HepG2 (cell line): Measurements from ENCODE around the gene SLC27A1. TPM values are rescaled to one million over a fixed set of nuclear protein-coding genes. Genes with fewer than 3 reads are reported as not detected.

Experiments
- ATAC-seq: fragments of 200-7000 bp; cut with Tn5 transposase; 3 replicates; pipeline ENCODE4 v1.9.1; 2020; ENCODE audit warnings: mild to moderate bottlenecking, moderate library complexity
- BruUV-seq: library from RNA; stranded (reverse); fragments of 400-500 nt; replicated peaks from 2 replicates; lab custom pipeline; 2021; lab: Mats Ljungman, UMichigan
- CTCF ChIA-PET: fragments of 300-600 bp; formaldehyde crosslinking; extraction: SDS; loops from one replicate; lab custom pipeline; 2021; ENCODE audit warnings: low total read pairs, inconsistent platforms, low intra/inter-chr PET ratio; lab: Yijun Ruan, JAX
- POLR2A ChIA-PET: fragments of 350-600 bp; sonication (Branson Sonifier 250); formaldehyde crosslinking; loops from one replicate; lab custom pipeline; 2020; ENCODE audit warnings: antibody characterized with exemption, inconsistent platforms; lab: Yijun Ruan, JAX
- DNase-seq: peaks from one replicate; pipeline ENCODE4 v3.0.0-alpha.2; 2015; ENCODE audit warnings: low spot score
- FAIRE-seq: peaks from 3 replicates; lab custom pipeline; 2011; peaks lifted over from hg19 to GRCh38; lab: Jason Lieb, UNC
- H2AFZ ChIP-seq: one replicate; pipeline ENCODE4 v1.6.1; 2011; ENCODE audit warnings: low read length, inconsistent platforms
- H3K27ac ChIP-seq: fragments of 300-600 bp; 3 replicates; pipeline ENCODE4 v1.8.0; 2011; ENCODE audit warnings: mixed run types, mild to moderate bottlenecking, mixed read lengths, low read length, inconsistent platforms; ENCODE audit not compliant: insufficient read depth; ENCODE audit errors: extremely low read length
- H3K27me3 ChIP-seq, 2 experiments: fragments of 200-600 bp in 1 of 2; 2 replicates in 1 of 2; 3 replicates in 1 of 2; pipeline versions ENCODE4 v1.6.0 to v1.8.0; 2011; ENCODE audit warnings: low read length in 2 of 2, mild to moderate bottlenecking in 2 of 2, moderate library complexity in 2 of 2, inconsistent platforms in 1 of 2; ENCODE audit not compliant: insufficient read depth in 2 of 2, control insufficient read depth in 1 of 2
- H3K36me3 ChIP-seq, 2 experiments: fragments of 200-600 bp in 1 of 2; replicated peaks in 1 of 2; 2 replicates in 1 of 2; 3 replicates in 1 of 2; pipeline versions ENCODE4 v1.5.1 to v1.8.0; 2011; ENCODE audit warnings: low read length in 2 of 2, inconsistent platforms in 1 of 2; ENCODE audit not compliant: insufficient read depth in 2 of 2, control insufficient read depth in 1 of 2
- H3K4me1 ChIP-seq: 2 replicates; pipeline ENCODE4 v1.5.1; 2012; ENCODE audit warnings: low read length, inconsistent platforms; ENCODE audit not compliant: insufficient read depth
- H3K4me2 ChIP-seq: 2 replicates; pipeline ENCODE4 v1.6.0; 2011; ENCODE audit warnings: low read depth, low read length, inconsistent platforms
- H3K4me3 ChIP-seq, 3 experiments: fragments of 200-600 bp in 1 of 3; sonication (generic), shearing (Covaris generic) in 1 of 3; replicated peaks in 1 of 3; 2 replicates each; pipeline ENCODE4 v1.5.1; 2011 to 2016; ENCODE audit warnings: low read length in 3 of 3, inconsistent platforms in 2 of 3, low read depth in 2 of 3, mild to moderate bottlenecking in 2 of 3, control low read depth in 1 of 3, mixed read lengths in 1 of 3; ENCODE audit not compliant: insufficient read depth in 1 of 3
- H3K79me2 ChIP-seq: one replicate; pipeline ENCODE4 v1.6.1; 2011; ENCODE audit warnings: low read length, inconsistent platforms; ENCODE audit not compliant: insufficient read depth
- H3K9ac ChIP-seq: 2 replicates; pipeline ENCODE4 v1.6.0; 2011; ENCODE audit warnings: mild to moderate bottlenecking, low read depth, low read length, inconsistent platforms; ENCODE audit not compliant: insufficient read depth
- H3K9me3 ChIP-seq: 2 replicates; pipeline ENCODE4 v1.5.1; 2012; ENCODE audit warnings: mild to moderate bottlenecking, low read length
- H4K20me1 ChIP-seq: 2 replicates; pipeline ENCODE4 v1.6.0; 2011; ENCODE audit warnings: inconsistent platforms, mild to moderate bottlenecking, low read length, moderate library complexity; ENCODE audit not compliant: insufficient read depth
- ATF7-NPFF ChIP-seq: sonication (generic); formaldehyde crosslinking; IDR thresholded peaks from 2 replicates; pipeline ENCODE4 v1.8.1; 2023; ENCODE audit warnings: mild to moderate bottlenecking, low read depth, missing genetic modification reagents, moderate library complexity
- CHD2 ChIP-seq: IDR thresholded peaks from 2 replicates; pipeline ENCODE4 v1.6.1; 2011; ENCODE audit warnings: low read depth, low read length, improper control_type of control experiment
- KLF11 ChIP-seq: IDR thresholded peaks from 2 replicates; pipeline ENCODE4 v1.6.1; 2016; ENCODE audit warnings: missing compliant biosample characterization
- KMT2B ChIP-seq: IDR thresholded peaks from 2 replicates; pipeline ENCODE4 v1.6.1; 2016; ENCODE audit warnings: missing genetic modification reagents, missing compliant biosample characterization
- MAFF ChIP-seq: IDR thresholded peaks from 2 replicates; pipeline ENCODE4 v1.6.1; 2011; ENCODE audit warnings: low read depth, low read length, improper control_type of control experiment
- MXI1 ChIP-seq: IDR thresholded peaks from 3 replicates; pipeline ENCODE4 v1.6.1; 2012; ENCODE audit warnings: low read depth, low read length, inconsistent platforms, borderline replicate concordance
- NAIF1 ChIP-seq: sonication (generic); formaldehyde crosslinking; IDR thresholded peaks from 2 replicates; pipeline ENCODE4 v1.5.0; 2020; ENCODE audit warnings: mild to moderate bottlenecking, missing genetic modification reagents, borderline replicate concordance
- TBL1XR1 ChIP-seq: fragments of 150-350 bp; IDR thresholded peaks from 2 replicates; pipeline ENCODE4 v1.6.1; 2014; ENCODE audit warnings: borderline replicate concordance, low read length; ENCODE audit not compliant: partially characterized antibody
- TFAP4 ChIP-seq: sonication (generic); IDR thresholded peaks from 2 replicates; pipeline ENCODE4 v1.6.1; 2016; ENCODE audit warnings: low read depth, borderline replicate concordance
- ZBTB26 ChIP-seq: IDR thresholded peaks from 2 replicates; pipeline ENCODE4 v1.6.1; 2016; ENCODE audit warnings: missing compliant biosample characterization, missing genetic modification reagents, borderline replicate concordance
- ZBTB8A ChIP-seq: sonication (generic); formaldehyde crosslinking; IDR thresholded peaks from 2 replicates; pipeline ENCODE4 v1.4.0; 2020; ENCODE audit warnings: mild to moderate bottlenecking, low read depth, missing genetic modification reagents, borderline replicate concordance
- ZNF225 ChIP-seq: sonication (generic); formaldehyde crosslinking; IDR thresholded peaks from 2 replicates; pipeline ENCODE4 v1.4.0; 2020; ENCODE audit warnings: mild to moderate bottlenecking, missing genetic modification reagents
- ZNF264 ChIP-seq: sonication (generic); formaldehyde crosslinking; IDR thresholded peaks from 2 replicates; pipeline ENCODE4 v1.4.0; 2020; ENCODE audit warnings: missing genetic modification reagents
- ZNF460 ChIP-seq: sonication (generic); formaldehyde crosslinking; IDR thresholded peaks from 2 replicates; pipeline ENCODE4 v1.5.1; 2020; ENCODE audit warnings: missing genetic modification reagents, mild to moderate bottlenecking, borderline replicate concordance
- ZNF598 ChIP-seq: sonication (generic); formaldehyde crosslinking; IDR thresholded peaks from 2 replicates; pipeline ENCODE4 v1.5.1; 2020; ENCODE audit warnings: mild to moderate bottlenecking, missing genetic modification reagents, borderline replicate concordance
- ZNF629 ChIP-seq: sonication (generic); formaldehyde crosslinking; conservative IDR thresholded peaks from 2 replicates; pipeline ENCODE4 v1.5.0; 2020; ENCODE audit warnings: missing genetic modification reagents
- ZNF678 ChIP-seq: sonication (generic); formaldehyde crosslinking; IDR thresholded peaks from 2 replicates; pipeline ENCODE4 v1.4.0; 2020; ENCODE audit warnings: mild to moderate bottlenecking, missing genetic modification reagents
- WGBS: methylation state at CpG from one replicate; pipeline ENCODE4 v1.1.6; 2017; ENCODE audit warnings: low lambda C conversion rate; 5-methylcytosine and 5-hydroxymethylcytosine counted together
- in situ Hi-C: cut with HindIII; loops from 2 replicates; pipeline ENCODE4 v1.10.0; 2017; ENCODE audit warnings: low pct_unique_long_range_greater_than_20kb; ENCODE audit not compliant: extremely low pct_ligation_motif_present
- intact Hi-C: fragments of 100-400 bp; cut with micrococcal nuclease; formaldehyde crosslinking; loops from one replicate; pipeline ENCODE4 v1.10.0; 2022; ENCODE audit not compliant: unreplicated experiment
- polyA plus RNA-seq, 8 experiments: library from polyadenylated mRNA; depleted of rRNA in 3 of 8; stranded (reverse) in 7 of 8; unstranded in 1 of 8; fragments of >200 nt; fragmentation: Illumina TruSeq in 4 of 8; extraction: Trizol in 4 of 8; gene quantifications; 2 replicates each; pipeline versions ENCODE4 v1.2.1 to v1.2.3, GENCODE V29; 2011 to 2016; ENCODE audit warnings: low read depth in 4 of 8, missing spikeins in 1 of 8, mixed read lengths in 1 of 8; ENCODE audit not compliant: insufficient read depth in 1 of 8
- total RNA-seq, 5 experiments: library from RNA; depleted of rRNA; stranded (reverse); fragments of >200 nt; fragmentation: Illumina TruSeq; extraction: Trizol; gene quantifications; 2 replicates each; pipeline ENCODE4 v1.2.3, GENCODE V29; 2016; ENCODE audit warnings: low read depth in 1 of 5
- TF ChIP-seq, protein P1 (sequence below): sonication (generic); formaldehyde crosslinking; IDR thresholded peaks from 2 replicates; pipeline ENCODE4 v1.5.0; 2020; ENCODE audit warnings: missing genetic modification reagents
- TF ChIP-seq, protein P2 (sequence below): sonication (generic); formaldehyde crosslinking; IDR thresholded peaks from 2 replicates; pipeline ENCODE4 v1.4.0; 2020; ENCODE audit warnings: mild to moderate bottlenecking, missing genetic modification reagents

Gene SLC27A1
- total and polyA plus RNA-seq, 2 of the 13 experiments (the other 11 are each of a cell fraction or from before 2014, with no cell fraction given), result 4.1 to 8.8 TPM

DNA sequence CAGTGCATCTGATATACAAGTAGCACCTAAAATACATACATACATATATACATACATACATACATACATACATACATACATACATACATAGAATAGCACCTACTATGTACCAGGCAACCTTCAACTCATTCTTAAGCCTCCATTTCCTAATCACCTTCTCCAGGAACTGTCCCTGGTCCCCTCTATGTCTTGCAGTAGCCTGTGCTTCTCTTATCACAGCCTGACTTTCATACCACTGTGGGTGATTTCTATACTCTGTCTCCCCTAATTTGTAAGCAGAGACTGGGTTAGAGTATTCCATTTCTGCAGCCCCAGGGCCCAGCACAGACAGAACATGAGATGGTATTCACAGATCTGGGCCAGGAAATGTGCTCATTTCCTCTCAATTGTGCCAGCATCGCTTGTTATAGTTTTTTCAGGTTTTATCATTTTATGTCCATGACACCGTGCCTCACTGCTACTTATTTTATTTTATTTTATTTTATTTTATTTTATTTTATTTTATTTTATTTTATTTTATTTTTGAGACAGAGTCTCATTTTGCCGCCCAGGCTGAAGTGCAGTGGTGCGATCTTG is 70.9 kb downstream of the SLC27A1 start:
- POLR2A ChIA-PET, result no interaction called here
- H3K4me2 ChIP-seq, result no peak overlapping the region
- WGBS, result 80% methylated on average over 4 of the region's 4 CpGs

More for the DNA sequence above, 70.9 kb downstream of the SLC27A1 start:
- no peak for TF ChIP-seq ZNF225 (CRISPR knock-in tag)
- TF ChIP-seq, protein P1, sequence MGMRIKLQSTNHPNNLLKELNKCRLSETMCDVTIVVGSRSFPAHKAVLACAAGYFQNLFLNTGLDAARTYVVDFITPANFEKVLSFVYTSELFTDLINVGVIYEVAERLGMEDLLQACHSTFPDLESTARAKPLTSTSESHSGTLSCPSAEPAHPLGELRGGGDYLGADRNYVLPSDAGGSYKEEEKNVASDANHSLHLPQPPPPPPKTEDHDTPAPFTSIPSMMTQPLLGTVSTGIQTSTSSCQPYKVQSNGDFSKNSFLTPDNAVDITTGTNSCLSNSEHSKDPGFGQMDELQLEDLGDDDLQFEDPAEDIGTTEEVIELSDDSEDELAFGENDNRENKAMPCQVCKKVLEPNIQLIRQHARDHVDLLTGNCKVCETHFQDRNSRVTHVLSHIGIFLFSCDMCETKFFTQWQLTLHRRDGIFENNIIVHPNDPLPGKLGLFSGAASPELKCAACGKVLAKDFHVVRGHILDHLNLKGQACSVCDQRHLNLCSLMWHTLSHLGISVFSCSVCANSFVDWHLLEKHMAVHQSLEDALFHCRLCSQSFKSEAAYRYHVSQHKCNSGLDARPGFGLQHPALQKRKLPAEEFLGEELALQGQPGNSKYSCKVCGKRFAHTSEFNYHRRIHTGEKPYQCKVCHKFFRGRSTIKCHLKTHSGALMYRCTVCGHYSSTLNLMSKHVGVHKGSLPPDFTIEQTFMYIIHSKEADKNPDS (CRISPR knock-in tag), result no peak
- TF ChIP-seq CHD2, result no peak
- no peak for TF ChIP-seq TFAP4
- no peak for TF ChIP-seq ZNF629 (CRISPR knock-in tag)
- no peak for TF ChIP-seq ZNF460 (CRISPR knock-in tag)
- no peak for TF ChIP-seq ZNF598 (CRISPR knock-in tag)
- TF ChIP-seq KMT2B, result no peak
- TF ChIP-seq ATF7-NPFF (CRISPR knock-in tag), result no peak
- no peak for TF ChIP-seq ZBTB26 (CRISPR knock-in tag)
- TF ChIP-seq MXI1, result no peak
- TF ChIP-seq MAFF, result no peak
- TF ChIP-seq TBL1XR1, result no peak
- TF ChIP-seq ZNF264 (CRISPR knock-in tag), result no peak
- TF ChIP-seq, protein P2, sequence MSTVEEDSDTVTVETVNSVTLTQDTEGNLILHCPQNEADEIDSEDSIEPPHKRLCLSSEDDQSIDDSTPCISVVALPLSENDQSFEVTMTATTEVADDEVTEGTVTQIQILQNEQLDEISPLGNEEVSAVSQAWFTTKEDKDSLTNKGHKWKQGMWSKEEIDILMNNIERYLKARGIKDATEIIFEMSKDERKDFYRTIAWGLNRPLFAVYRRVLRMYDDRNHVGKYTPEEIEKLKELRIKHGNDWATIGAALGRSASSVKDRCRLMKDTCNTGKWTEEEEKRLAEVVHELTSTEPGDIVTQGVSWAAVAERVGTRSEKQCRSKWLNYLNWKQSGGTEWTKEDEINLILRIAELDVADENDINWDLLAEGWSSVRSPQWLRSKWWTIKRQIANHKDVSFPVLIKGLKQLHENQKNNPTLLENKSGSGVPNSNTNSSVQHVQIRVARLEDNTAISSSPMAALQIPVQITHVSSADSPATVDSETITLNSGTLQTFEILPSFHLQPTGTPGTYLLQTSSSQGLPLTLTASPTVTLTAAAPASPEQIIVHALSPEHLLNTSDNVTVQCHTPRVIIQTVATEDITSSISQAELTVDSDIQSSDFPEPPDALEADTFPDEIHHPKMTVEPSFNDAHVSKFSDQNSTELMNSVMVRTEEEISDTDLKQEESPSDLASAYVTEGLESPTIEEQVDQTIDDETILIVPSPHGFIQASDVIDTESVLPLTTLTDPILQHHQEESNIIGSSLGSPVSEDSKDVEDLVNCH (CRISPR knock-in tag), result no peak
- TF ChIP-seq NAIF1, result no peak
- no peak for TF ChIP-seq KLF11 (CRISPR knock-in tag)
- no peak for TF ChIP-seq ZNF678
- no peak for TF ChIP-seq ZBTB8A (CRISPR knock-in tag)
- Histone ChIP-seq H3K4me1 (peaks cover 30% of the 10 kb centered on the region), H3K9me3 (no peaks in the 10 kb centered on the region), H3K79me2 (no peaks in the 10 kb centered on the region), H3K27ac (no peak overlapping the region), H4K20me1 (no peaks in the 10 kb centered on the region), H3K27me3 (peaks cover 0 to 16% of the 10 kb centered on the region in 2 experiments; a peak in 2 of 5 replicates), H2AFZ (no peak overlapping the region), H3K36me3 (no peaks in the 10 kb centered on the region), H3K4me3 (no peak overlapping the region), H3K9ac (no peak overlapping the region)
- no peak for ATAC-seq
- no TSS peak for BruUV-seq
- no peak for DNase-seq
- in situ Hi-C loops (no loop called here), intact Hi-C loops (no loop called here)
- CTCF ChIA-PET, result no interaction called here
- no peak for FAIRE-seq
